Measurements from ENCODE around the gene NKX3-2.

Gene NKX3-2

DNA sequence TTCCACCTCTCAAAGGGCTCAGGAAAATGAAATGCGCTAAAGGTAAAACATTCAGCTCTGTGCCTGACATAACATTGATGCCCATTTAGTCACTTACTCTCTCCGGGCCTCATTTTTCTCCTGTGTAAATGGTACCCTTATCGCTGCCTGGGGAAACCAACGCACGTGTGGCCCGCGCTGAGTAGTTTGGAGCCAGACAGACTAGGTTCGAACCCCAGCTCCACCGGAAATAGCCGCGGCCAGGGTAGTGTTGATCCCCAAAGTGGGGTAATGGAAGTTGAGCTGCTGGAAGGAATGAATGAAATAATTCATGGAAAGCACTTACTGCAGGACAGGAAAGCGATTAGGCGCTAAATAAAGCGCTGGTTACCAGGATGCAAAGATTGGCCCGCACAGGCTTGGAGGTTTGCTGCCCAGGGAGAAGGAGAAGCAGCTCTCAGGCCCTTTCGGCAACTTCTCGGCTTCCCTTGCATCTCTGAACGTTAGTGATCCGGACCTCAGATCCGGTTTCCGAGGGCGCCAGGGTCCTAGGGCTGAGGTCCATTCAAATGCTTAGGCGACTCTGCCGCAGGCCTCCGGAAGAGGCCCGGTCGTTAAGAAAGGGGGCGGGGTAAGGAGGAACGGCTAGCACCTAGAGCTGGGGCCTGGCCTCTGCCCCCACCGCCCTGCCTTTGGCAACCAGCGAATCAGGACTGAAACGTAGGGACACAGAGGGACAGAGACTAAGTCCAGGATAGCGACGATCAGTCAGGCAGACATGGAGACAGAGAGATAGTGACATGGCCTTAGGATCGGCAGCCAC is 13.3 kb downstream of the NKX3-2 start:
- no peak for DNase-seq

DNA sequence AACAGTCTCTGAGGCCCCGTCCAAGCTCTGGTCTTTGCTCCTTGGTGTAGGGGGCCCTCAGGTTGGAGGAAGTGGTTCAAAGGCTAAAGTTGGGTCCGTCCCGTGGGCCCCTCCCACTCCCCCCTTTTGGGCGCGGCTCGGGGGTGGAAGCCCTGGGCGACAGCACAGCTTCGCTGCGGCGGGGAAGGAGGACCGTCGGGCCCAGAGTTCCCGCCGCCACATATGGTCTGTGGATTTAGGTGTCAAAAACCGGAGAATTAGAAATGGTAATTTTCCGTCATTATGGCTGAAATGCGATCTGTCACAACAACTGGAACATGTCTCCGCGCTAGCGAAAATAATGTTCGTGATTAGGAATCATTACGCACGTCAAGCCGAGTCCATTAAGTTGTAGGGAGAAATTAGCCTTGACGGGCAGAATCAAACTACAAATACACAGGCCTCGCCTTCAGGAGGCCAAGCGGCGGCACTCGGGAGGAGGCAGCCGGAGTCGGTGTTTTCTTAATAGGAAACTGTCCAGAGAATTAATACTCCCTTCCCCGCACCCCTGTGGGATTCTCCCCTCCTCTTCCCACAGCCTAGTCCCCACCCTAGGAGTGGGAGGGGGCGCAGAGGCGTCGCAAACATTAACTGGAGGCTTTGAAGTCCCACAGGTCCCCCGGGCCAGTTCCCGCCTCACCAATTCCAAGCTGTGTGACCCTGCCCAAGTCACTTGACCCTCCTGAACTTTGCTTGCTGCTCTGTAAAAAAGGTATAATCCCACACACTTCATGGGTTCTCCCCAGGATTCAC is 15.0 kb downstream of the NKX3-2 start:
- DNase-seq: no peak

DNA sequence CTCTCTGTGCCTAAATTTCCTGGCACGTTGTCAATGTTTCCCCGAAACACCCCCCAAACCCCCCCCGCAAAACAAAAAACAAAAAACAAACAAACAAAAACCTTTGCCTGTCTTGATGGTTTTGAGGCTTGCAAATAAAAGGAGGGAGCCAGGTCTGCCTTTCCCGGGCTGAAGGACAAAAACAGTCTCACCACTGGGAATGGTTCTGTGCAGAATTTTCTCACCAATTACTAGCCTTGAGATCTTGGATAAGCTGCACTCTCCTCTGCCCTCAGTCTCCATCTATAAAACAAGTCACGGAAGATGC is 15.5 kb downstream of the NKX3-2 start:
- DNase-seq: no peak

DNA sequence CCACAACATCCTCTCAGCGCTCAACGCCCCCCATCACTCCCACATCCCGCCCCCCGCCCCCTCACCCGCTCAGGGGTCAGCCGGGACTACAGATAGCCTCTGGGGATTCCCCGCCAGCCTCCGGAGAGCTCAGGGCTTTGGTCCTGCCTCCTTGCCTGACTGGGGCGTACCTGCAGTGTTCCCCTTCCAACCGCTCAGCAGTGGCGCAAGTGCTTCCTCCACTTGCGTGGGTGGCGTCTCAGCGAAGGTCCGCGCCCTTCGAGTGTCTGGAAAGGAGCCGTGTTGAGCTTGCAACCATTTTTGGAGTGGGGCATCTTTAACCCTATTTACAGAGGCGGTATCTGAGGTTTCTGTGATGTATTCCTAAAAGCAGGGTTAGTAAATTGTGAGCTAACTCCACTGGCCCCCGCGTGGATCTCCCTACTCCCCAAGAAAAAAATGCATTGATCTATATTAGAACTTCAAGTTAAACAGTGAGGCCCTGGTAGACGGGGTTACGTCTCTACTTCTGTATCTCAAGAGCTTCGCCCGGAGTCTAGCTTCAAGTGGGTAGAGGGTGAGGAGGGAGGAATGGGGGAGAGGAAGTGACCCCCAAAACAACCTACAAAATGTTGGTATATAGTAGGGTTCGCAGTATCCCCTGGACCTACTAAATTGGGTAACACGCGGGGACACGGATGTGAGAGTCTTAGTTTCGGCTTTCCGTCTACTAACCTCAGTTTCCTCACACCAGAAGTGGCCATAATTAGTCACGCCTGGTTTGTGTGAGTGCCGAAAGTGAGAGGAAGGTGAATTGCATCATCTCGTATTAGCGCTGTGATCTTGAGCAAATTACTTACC is 16.1 kb downstream of the NKX3-2 start:
- no peak for DNase-seq

DNA sequence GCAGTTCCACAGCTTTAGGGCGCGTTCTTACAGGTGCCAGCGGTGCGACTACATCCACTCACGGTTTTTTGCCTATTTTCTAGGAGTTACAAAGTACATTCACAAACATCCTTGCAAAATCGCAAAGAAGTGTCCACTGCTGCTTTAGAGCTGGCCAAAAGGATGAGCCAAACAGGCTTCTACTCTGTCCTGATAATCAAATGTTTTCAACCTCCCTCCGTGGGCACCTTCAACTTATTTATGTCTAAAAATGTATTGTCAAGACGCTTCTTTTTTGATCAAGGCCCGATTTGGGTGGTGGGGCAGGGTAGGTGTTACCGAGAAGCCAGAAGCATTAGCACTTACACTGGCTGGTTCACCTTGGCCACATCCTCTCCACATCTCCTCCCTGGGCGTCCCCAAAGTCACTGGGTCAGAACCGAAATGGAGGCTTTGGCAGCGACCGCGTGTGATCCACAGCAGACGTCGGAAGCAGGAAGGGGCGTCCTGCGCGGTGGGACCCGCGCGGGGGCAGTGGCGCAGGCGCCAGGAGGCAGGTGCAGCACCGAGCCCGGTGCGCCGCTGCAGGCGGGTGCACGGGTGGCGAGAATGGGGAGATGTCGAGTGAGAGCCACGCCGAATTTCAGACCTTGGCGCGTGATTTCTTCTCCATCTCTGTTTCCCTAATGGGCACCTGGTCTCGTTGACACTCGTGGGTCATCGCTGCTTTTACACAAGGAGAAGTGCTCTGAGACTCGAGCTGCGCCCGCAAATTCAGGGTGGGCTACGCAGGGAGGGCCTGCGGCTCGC is 16.9 kb downstream of the NKX3-2 start:
- no peak for DNase-seq

DNA sequence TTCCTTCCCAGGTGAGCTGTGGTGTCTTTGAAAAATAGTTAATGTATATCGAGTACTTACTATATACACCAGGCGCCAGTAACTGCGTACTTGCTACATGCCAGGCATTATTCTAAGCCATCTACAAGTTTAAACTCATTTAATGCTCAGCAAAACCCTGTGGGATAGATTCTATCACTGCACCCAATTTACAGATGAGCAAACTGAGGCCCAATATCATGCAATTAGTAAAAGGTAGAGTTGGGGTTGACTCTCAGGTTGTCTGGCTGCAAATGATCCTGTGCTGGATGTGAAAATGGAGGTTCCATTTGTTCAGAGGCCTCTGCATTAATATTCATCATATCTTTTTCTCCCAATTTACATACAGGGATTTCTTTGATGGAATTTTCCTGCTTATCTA is 17.6 kb downstream of the NKX3-2 start:
- DNase-seq: no peak

DNA sequence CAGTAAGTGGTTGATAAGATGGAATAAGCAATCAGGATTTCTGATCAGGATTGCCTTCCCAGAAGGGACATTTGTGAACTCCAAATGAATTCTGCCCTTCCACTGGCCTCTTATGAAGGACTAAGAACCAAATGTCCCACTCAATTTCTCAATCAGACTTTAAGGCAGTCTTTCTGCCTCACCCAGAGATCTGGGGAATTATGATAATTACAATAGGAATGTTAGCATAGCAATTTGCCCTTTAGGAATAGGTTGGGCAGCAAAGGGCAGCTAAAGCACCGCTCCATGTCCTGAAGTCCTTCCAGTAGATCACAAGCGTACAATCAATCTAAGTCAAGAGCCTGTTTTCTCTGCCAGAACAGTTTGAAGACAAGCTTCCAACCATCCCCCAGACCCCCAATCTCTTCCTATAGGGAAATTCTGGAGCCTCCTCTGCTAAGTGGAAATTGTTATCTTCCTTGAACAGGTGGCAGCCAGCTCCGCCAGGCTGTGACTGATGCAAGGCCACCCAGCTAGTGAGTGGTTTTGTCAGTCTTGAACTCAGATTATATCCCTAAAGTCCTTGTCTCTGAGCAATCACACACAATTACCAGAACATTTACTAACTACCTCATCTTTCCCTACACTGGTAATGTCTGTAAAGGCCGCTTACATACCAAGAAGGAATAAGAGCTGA is 18.6 kb downstream of the NKX3-2 start:
- DNase-seq: no peak

DNA sequence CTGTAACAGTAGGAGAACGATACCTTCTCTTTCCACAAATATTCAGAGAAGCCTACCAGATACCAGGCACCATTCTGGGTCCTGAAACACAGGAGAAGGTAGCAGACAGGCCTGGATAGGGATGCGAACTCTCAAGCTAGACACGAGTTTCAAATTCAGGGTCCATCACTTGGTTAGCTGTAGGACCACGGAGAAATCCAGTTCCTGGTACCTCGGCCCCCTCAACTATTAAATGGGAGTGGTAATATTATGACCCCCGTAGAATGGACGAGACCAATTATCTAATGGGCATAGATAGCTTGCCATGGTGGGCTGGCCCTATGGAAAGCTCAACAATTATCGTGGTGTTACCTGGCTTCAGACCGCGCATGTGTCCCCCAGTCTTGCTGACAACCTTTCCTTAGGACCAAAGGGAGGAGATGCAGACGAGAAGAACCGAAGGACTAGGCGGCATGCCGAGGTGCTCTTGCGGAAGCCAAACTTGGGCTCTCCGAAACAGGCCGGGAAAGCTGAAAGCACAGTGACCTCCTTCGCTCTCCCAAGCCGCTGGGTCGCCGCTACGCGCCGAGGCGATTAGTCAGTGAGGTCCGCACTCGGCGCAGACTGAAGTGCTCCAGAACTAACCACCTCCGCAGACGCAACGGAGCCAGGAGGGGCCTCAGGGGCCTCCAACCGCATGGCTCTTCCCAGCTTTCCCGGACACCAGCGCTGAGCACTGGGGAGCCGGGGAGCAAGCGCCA is 19.6 kb downstream of the NKX3-2 start:
- DNase-seq: no peak

DNA sequence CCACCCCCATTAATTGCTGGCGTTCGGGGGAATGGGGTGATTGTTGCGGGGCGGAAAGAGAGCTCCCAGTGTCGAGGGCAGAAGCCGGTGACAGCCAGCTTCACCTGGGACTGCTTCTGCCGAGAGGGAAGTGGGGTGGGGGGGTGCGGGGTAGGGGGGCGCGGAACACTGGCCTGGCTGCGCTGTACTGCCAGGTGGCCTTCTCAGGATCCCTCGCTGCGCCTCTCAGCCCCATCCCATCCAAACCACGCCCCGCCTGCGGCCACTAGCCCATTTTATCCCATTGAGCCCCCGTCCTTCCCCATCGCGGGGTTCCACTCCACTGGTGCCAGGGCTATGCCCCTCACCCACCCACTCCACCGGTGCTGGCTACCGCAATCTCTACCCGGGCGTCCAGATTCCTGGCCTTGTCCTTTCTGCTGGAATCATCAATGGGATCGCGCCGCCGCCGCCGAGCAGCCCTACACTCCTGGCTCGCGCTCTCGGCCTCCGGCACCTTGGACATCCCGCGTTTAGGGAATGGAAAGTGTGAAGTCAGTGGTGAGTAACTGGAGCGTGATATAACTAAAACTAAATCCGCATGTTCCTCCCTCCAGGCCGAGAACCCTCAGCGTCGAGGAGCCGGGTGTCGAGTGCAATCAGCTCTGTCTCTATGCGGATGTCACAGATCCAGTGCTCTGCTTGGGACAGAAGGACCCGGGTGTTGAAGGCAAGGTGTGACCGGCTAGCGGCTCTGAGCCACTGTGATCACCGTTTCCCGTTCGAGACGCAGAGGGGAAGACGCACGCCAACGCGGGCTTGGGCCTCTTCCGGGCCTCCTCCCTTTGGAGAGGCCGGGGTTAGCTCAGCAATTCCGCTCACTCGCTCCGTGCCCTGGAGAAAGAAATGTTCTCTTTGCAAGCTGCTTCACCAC is 20.5 kb downstream of the NKX3-2 start:
- no peak for DNase-seq

DNA sequence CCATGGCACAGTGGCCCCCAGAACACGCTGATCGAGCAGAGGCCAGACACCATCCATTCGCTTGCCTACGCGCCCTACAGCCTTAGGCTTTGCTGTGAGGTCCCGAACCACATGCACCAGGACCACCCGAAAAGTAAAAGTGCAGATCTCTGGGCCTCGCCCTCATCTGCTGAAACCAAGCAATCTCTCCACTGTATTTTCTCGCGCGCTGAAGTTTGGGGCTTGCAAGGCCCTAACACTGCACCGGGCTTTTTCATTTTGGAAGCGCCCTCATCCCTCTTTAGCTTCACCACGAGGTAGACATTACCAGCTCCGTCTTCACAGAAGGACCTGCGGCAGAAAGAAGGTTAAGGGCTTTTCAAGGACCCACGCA is 21.2 kb downstream of the NKX3-2 start:
- DNase-seq: no peak

DNA sequence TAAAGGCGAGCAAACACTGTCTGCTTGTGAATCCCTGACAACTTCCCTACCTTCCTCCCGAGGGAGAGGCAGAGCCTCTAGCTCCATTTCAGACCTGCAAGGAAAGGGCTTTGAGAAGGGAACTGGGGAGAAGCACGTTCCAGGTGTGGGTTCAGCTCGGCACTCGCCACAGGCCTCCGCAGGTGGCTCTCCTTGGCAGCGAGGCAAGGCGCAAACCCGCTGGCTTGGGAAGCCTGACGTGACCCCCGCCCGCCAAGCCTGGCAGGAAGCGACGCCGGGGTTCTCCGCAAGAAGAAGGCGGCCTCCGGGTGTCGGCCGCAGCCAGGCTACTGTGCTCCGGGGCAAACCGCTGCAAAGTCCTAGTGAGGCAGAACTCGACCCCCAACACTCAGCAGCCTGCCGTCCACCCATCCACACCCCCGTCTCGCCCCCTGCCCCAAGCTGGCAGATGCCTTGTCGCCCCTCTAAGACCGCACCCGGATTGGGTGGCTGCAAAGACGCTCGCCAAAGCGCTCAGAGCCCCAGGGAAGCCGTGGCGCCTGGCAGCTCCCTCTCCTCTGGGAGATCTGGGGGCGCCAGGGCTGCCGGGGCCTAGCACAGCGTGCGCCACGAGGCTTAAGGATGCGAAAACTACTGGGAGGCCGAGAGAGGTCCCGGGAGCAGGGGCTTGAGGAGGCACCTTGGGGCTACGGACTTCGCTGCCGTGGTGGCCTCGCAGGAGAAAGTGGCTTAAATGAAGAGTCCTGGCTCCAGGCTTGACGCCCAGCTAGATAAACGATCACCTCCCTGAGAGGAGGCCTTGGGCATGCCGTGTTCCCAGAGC is 21.8 kb downstream of the NKX3-2 start:
- DNase-seq: no peak

DNA sequence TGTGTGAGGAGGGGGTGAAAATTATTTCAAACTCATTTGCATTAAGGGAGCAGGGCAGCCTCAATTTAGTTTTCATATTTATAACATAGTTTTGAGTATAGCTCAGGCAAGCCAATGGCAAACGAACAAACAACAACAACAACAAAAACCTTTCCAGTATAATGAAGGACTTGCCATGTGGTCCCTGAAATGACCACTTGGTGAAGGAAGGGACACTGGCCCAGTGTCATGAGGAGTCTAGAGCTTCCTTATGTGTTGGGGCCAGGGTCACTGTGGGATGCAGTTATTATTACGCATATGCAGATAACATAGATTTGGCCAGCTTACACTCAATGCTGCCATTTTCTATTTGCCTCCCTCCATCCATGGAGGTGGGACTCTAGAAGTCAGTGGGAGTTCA is 23.3 kb downstream of the NKX3-2 start:
- no peak for DNase-seq

DNA sequence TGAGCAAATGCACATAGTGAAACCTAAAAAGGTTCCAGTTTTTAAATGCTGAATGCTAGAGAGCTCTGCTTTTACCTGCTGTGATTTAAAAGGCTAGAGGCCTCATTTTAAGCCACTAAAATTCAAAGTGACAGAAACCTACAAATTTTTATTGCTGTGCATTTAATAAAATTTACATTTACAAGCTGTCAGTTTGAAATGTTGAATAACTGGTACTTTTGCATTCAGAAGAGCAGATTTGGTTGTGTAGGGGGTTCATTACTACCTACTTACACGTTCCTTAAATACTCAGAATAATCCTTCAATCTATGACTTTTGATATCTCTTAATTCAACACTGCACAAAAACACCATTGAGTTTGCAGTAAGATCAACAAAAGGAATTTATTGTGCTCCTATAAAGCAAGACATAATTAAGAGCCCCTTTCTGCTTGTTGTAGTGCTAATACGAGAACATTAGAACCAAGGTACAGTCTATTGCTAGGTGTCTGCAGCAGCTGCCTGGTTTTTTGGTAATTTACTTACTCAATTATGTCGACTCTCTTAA is 27.9 kb downstream of the NKX3-2 start:
- DNase-seq: no peak

DNA sequence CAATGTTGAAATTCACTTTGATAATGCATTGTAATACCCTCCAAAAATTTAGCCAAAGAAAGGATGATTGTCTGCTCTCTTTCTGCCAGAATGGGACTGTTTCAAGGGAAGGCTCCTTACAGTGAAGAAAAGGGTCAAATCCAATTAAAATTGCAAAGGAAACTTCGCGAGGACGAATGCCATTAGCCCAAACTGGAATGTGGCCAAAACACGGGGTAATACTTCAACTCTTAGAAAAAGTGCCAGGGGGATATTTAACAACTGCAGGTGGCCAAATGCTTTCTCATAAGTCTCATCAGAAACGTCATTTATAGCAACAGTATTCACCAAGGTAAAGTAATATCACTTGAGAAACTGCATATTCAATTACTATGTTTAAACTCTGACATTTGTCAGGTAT is 29.0 kb downstream of the NKX3-2 start:
- DNase-seq: no peak

DNA sequence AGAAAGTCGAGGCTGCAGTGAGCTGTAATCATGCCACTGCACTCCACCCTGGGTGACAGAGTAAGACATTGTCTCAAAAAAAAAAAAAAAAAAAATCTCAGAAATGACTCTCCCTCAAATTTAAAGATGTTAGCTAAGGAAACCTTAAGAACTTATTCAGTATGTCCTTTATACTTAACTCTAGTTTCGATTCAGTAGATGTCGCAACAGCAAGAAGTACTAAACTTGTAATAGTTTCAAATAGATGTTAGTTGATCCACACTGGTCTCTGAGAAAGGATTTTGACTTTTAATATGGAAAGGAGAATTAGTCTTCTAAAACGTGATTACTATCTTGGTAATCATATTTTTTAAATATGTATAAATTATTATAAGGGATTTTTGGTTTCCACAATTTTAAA is 29.6 kb downstream of the NKX3-2 start:
- DNase-seq: no peak

DNA sequence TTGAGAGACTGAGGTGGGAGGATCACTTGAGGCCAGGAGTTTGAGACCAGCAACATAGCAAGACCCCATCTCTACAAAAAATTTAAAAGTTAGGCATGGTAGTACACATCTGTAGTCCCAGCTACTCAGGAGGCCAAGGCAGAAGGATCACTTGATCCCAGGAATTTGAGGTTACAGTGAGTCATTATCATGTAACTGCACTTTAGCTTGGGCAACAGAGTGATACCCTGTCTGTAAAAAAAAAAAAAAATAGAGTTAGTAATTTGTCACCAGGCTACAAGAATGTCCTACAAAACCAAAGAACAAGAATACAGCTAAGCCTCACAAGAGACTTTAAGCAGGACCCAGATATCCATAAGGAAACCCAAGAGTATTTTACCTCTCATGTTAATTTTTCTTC is 33.2 kb downstream of the NKX3-2 start:
- no peak for DNase-seq

DNA sequence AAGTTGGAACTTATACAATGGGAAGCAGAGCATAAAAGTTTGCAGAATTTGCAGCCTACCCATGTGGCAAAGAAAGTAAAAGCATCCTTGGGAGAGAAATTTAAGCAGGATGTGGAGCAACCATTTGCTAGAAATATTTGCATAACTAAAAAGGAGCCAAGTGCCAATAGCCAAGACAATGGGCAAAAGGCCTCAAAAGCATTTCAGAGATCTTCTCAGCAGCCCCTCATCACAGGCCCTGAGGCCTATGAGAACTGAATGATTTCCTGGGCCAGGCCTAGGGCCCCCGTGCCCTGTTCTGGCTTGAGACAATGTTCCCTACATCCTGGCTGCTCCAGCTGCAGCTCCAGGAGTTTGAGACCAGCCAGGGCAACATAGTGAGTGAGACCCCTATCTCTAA is 34.9 kb downstream of the NKX3-2 start:
- DNase-seq: no peak

DNA sequence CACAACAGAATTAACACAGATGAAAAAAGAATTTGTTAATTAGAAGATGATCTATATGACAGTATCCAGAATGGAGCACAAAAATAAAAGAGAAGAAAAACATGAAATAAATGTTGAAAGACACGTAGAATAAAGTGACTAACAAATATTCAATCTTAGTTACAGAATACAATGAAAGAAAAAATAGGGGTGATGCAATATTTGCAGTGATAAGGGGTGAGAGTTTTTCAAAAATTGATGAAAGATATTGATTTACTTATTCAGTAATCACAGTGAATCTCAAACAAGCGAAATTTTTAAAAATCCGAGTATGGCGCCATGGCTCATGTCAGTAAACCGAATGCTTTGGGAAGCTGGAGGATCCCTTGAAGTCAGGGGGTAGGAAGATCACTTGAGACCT is 39.9 kb downstream of the NKX3-2 start:
- no peak for DNase-seq

DNA sequence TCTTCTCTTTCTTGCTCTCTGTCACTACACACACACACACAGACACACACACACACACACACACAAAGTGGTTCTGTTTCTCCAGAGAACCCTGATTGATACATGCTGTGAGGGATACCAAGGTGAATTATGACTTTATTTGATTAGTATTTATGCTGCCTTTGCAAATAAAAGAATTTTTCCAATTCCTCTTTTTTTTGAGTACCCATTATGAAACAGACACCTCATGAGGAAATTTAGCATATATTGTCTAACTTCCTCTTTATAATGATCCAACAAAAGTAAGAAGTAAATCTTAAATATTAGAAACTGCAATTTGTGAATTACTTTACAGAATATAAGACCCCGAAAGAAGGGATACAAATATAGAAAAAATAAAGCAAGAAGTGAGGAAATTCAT is 45.8 kb downstream of the NKX3-2 start:
- no peak for DNase-seq
